Measurements from ENCODE around the gene SNAPC3.

SNAPC3 gene

GRCh38 chr9:15461056-15461455 lies 38.4 kb downstream of the SNAPC3 start:
- DNase-seq: no peak
- POLR2A ChIA-PET: interaction anchor here (1.3 kb wide), 1 partner anchor 21 kb away, joined by 3 read pairs; no protein-coding TSS in a partner anchor
- H3K4me1 ChIP-seq (ENCODE audit: control extremely low read depth in 1 of 4, control insufficient read depth in 4 of 4, insufficient read depth in 4 of 4, low read length in 3 of 4): no peaks in the 10 kb centered on the region
- no peaks in the 10 kb centered on the region for H3K27me3 ChIP-seq (replicated peaks in 2 of 5; ENCODE audit: control insufficient read depth in 4 of 5, insufficient read depth in 5 of 5, low read length in 4 of 5)
- CTCF ChIA-PET: no interaction called here
- H3K9me3 ChIP-seq (ENCODE audit: control extremely low read depth in 1 of 5, control insufficient read depth in 4 of 5, insufficient read depth in 2 of 5, low read depth in 1 of 5, low read length in 4 of 5): no peaks in the 10 kb centered on the region
- 98% methylated on average over 8 of the region's 8 CpGs for WGBS (ENCODE audit: insufficient coverage)
- H3K27ac ChIP-seq (ENCODE audit: insufficient read depth in 1 of 2, low read depth in 1 of 2, low read length in 2 of 2, poor library complexity in 1 of 2, severe bottlenecking in 2 of 2): no peak overlapping the region
- H3K36me3 ChIP-seq (ENCODE audit: control insufficient read depth in 4 of 4, insufficient read depth in 4 of 4, low read length in 3 of 4): peaks cover 27 to 86% (median 47%) of the 10 kb centered on the region in 4 experiments
- H3K4me3 ChIP-seq (ENCODE audit: control insufficient read depth in 1 of 7, extremely low read depth in 1 of 7, insufficient read depth in 4 of 7, low read depth in 2 of 7, low read length in 6 of 7): no peak overlapping the region

GRCh38 chr9:15461601-15462000 lies 38.9 kb downstream of the SNAPC3 start:
- ChIA-PET CTCF (no interaction called here), POLR2A (interaction anchor here (1.3 kb wide), 1 partner anchor 21 kb away, joined by 3 read pairs; no protein-coding TSS in a partner anchor)
- Histone ChIP-seq H3K36me3 (ENCODE audit: control insufficient read depth in 4 of 4, insufficient read depth in 4 of 4, low read length in 3 of 4) (peaks cover 28 to 86% (median 50%) of the 10 kb centered on the region in 4 experiments), H3K4me3 (ENCODE audit: control insufficient read depth in 1 of 7, extremely low read depth in 1 of 7, insufficient read depth in 4 of 7, low read depth in 2 of 7, low read length in 6 of 7) (no peak overlapping the region), H3K4me1 (ENCODE audit: control extremely low read depth in 1 of 4, control insufficient read depth in 4 of 4, insufficient read depth in 4 of 4, low read length in 3 of 4) (no peaks in the 10 kb centered on the region), H3K27ac (ENCODE audit: insufficient read depth in 1 of 2, low read depth in 1 of 2, low read length in 2 of 2, poor library complexity in 1 of 2, severe bottlenecking in 2 of 2) (no peak overlapping the region), H3K27me3 (replicated peaks in 2 of 5; ENCODE audit: control insufficient read depth in 4 of 5, insufficient read depth in 5 of 5, low read length in 4 of 5) (no peaks in the 10 kb centered on the region), H3K9me3 (ENCODE audit: control extremely low read depth in 1 of 5, control insufficient read depth in 4 of 5, insufficient read depth in 2 of 5, low read depth in 1 of 5, low read length in 4 of 5) (no peaks in the 10 kb centered on the region)
- no CpG with 5 or more reads among the region's 2 CpGs for WGBS (ENCODE audit: insufficient coverage)
- DNase-seq: no peak

GRCh38 chr9:15468145-15468544 lies 45.5 kb downstream of the SNAPC3 start:
- no peak overlapping the region for H3K27ac ChIP-seq (ENCODE audit: insufficient read depth in 1 of 2, low read depth in 1 of 2, low read length in 2 of 2, poor library complexity in 1 of 2, severe bottlenecking in 2 of 2)
- no peaks in the 10 kb centered on the region for H3K27me3 ChIP-seq (replicated peaks in 2 of 5; ENCODE audit: control insufficient read depth in 4 of 5, insufficient read depth in 5 of 5, low read length in 4 of 5)
- ChIA-PET POLR2A (no interaction called here), CTCF (interaction anchor here (1.0 to 4.4 kb wide), 5 partner anchors 11 to 139 kb away, joined by 3 to 19 read pairs (median 3); no protein-coding TSS in a partner anchor)
- no peak for DNase-seq
- no peaks in the 10 kb centered on the region for H3K4me1 ChIP-seq (ENCODE audit: control extremely low read depth in 1 of 4, control insufficient read depth in 4 of 4, insufficient read depth in 4 of 4, low read length in 3 of 4)
- H3K9me3 ChIP-seq (ENCODE audit: control extremely low read depth in 1 of 5, control insufficient read depth in 4 of 5, insufficient read depth in 2 of 5, low read depth in 1 of 5, low read length in 4 of 5): no peaks in the 10 kb centered on the region
- 93% methylated on average over 2 of the region's 3 CpGs for WGBS (ENCODE audit: insufficient coverage)
- peaks cover 33 to 80% (median 56%) of the 10 kb centered on the region in 4 experiments for H3K36me3 ChIP-seq (ENCODE audit: control insufficient read depth in 4 of 4, insufficient read depth in 4 of 4, low read length in 3 of 4)
- H3K4me3 ChIP-seq (ENCODE audit: control insufficient read depth in 1 of 7, extremely low read depth in 1 of 7, insufficient read depth in 4 of 7, low read depth in 2 of 7, low read length in 6 of 7): no peak overlapping the region

GRCh38 chr9:15469406-15469805 lies 46.7 kb downstream of the SNAPC3 start:
- ChIA-PET POLR2A (no interaction called here), CTCF (interaction anchor here (1.0 to 4.4 kb wide), 6 partner anchors 15 to 138 kb away, joined by 3 to 19 read pairs (median 4); no protein-coding TSS in a partner anchor)
- Histone ChIP-seq H3K27ac (ENCODE audit: insufficient read depth in 1 of 2, low read depth in 1 of 2, low read length in 2 of 2, poor library complexity in 1 of 2, severe bottlenecking in 2 of 2) (no peak overlapping the region), H3K4me1 (ENCODE audit: control extremely low read depth in 1 of 4, control insufficient read depth in 4 of 4, insufficient read depth in 4 of 4, low read length in 3 of 4) (no peaks in the 10 kb centered on the region), H3K4me3 (ENCODE audit: control insufficient read depth in 1 of 7, extremely low read depth in 1 of 7, insufficient read depth in 4 of 7, low read depth in 2 of 7, low read length in 6 of 7) (no peak overlapping the region), H3K27me3 (replicated peaks in 2 of 5; ENCODE audit: control insufficient read depth in 4 of 5, insufficient read depth in 5 of 5, low read length in 4 of 5) (no peaks in the 10 kb centered on the region), H3K9me3 (ENCODE audit: control extremely low read depth in 1 of 5, control insufficient read depth in 4 of 5, insufficient read depth in 2 of 5, low read depth in 1 of 5, low read length in 4 of 5) (no peaks in the 10 kb centered on the region), H3K36me3 (ENCODE audit: control insufficient read depth in 4 of 4, insufficient read depth in 4 of 4, low read length in 3 of 4) (peaks cover 27 to 78% (median 52%) of the 10 kb centered on the region in 4 experiments)
- 83% methylated on average over 1 of the region's 1 CpG for WGBS (ENCODE audit: insufficient coverage)
- peak in 2 of 3 donors; percentile 11 to 13 for DNase-seq

- Histone ChIP-seq H3K27ac (ENCODE audit: insufficient read depth in 1 of 2, low read depth in 1 of 2, low read length in 2 of 2, poor library complexity in 1 of 2, severe bottlenecking in 2 of 2) (no peak overlapping the region), H3K9me3 (ENCODE audit: control extremely low read depth in 1 of 5, control insufficient read depth in 4 of 5, insufficient read depth in 2 of 5, low read depth in 1 of 5, low read length in 4 of 5) (no peaks in the 10 kb centered on the region), H3K36me3 (ENCODE audit: control insufficient read depth in 4 of 4, insufficient read depth in 4 of 4, low read length in 3 of 4) (peaks cover 30 to 77% (median 52%) of the 10 kb centered on the region in 4 experiments), H3K27me3 (replicated peaks in 2 of 5; ENCODE audit: control insufficient read depth in 4 of 5, insufficient read depth in 5 of 5, low read length in 4 of 5) (no peaks in the 10 kb centered on the region), H3K4me3 (ENCODE audit: control insufficient read depth in 1 of 7, extremely low read depth in 1 of 7, insufficient read depth in 4 of 7, low read depth in 2 of 7, low read length in 6 of 7) (no peak overlapping the region), H3K4me1 (ENCODE audit: control extremely low read depth in 1 of 4, control insufficient read depth in 4 of 4, insufficient read depth in 4 of 4, low read length in 3 of 4) (no peaks in the 10 kb centered on the region)
- WGBS (ENCODE audit: insufficient coverage): 100% methylated on average over 1 of the region's 2 CpGs
- ChIA-PET CTCF (interaction anchor here (1.2 to 4.4 kb wide), 5 partner anchors 12 to 137 kb away, joined by 3 to 19 read pairs (median 4); no protein-coding TSS in a partner anchor), POLR2A (no interaction called here)
- no peak for DNase-seq
Observed at GRCh38 chr9:15469862-15470261, 47.2 kb downstream of the SNAPC3 start.

GRCh38 chr9:15475923-15476536 lies 53.4 kb downstream of the SNAPC3 start:
- WGBS (ENCODE audit: insufficient coverage): 95% methylated on average over 7 of the region's 8 CpGs
- Histone ChIP-seq H3K36me3 (ENCODE audit: control insufficient read depth in 4 of 4, insufficient read depth in 4 of 4, low read length in 3 of 4) (peaks cover 18 to 63% (median 51%) of the 10 kb centered on the region in 4 experiments), H3K4me3 (ENCODE audit: control insufficient read depth in 1 of 7, extremely low read depth in 1 of 7, insufficient read depth in 4 of 7, low read depth in 2 of 7, low read length in 6 of 7) (no peak overlapping the region), H3K27me3 (replicated peaks in 2 of 5; ENCODE audit: control insufficient read depth in 4 of 5, insufficient read depth in 5 of 5, low read length in 4 of 5) (no peaks in the 10 kb centered on the region), H3K27ac (ENCODE audit: insufficient read depth in 1 of 2, low read depth in 1 of 2, low read length in 2 of 2, poor library complexity in 1 of 2, severe bottlenecking in 2 of 2) (no peak overlapping the region), H3K4me1 (ENCODE audit: control extremely low read depth in 1 of 4, control insufficient read depth in 4 of 4, insufficient read depth in 4 of 4, low read length in 3 of 4) (no peaks in the 10 kb centered on the region), H3K9me3 (ENCODE audit: control extremely low read depth in 1 of 5, control insufficient read depth in 4 of 5, insufficient read depth in 2 of 5, low read depth in 1 of 5, low read length in 4 of 5) (no peaks in the 10 kb centered on the region)
- ChIA-PET CTCF (interaction anchor here (1.2 to 1.4 kb wide), 6 partner anchors 10 to 139 kb away, joined by 3 to 6 read pairs (median 3); no protein-coding TSS in a partner anchor), POLR2A (no interaction called here)
- DNase-seq: no peak

- Histone ChIP-seq H3K27ac (ENCODE audit: insufficient read depth in 1 of 2, low read depth in 1 of 2, low read length in 2 of 2, poor library complexity in 1 of 2, severe bottlenecking in 2 of 2) (no peak overlapping the region), H3K4me1 (ENCODE audit: control extremely low read depth in 1 of 4, control insufficient read depth in 4 of 4, insufficient read depth in 4 of 4, low read length in 3 of 4) (no peaks in the 10 kb centered on the region), H3K9me3 (ENCODE audit: control extremely low read depth in 1 of 5, control insufficient read depth in 4 of 5, insufficient read depth in 2 of 5, low read depth in 1 of 5, low read length in 4 of 5) (no peaks in the 10 kb centered on the region), H3K27me3 (replicated peaks in 2 of 5; ENCODE audit: control insufficient read depth in 4 of 5, insufficient read depth in 5 of 5, low read length in 4 of 5) (no peaks in the 10 kb centered on the region), H3K36me3 (ENCODE audit: control insufficient read depth in 4 of 4, insufficient read depth in 4 of 4, low read length in 3 of 4) (peaks cover 17 to 63% (median 46%) of the 10 kb centered on the region in 4 experiments), H3K4me3 (ENCODE audit: control insufficient read depth in 1 of 7, extremely low read depth in 1 of 7, insufficient read depth in 4 of 7, low read depth in 2 of 7, low read length in 6 of 7) (no peak overlapping the region)
- ChIA-PET CTCF (interaction anchor here (1.4 kb wide), 1 partner anchor 75 kb away, joined by 3 read pairs; no protein-coding TSS in a partner anchor), POLR2A (no interaction called here)
- no peak for DNase-seq
- no CpG with 5 or more reads among the region's 1 CpG for WGBS (ENCODE audit: insufficient coverage)
Observed at GRCh38 chr9:15480028-15480427, 57.4 kb downstream of the SNAPC3 start.

Measured in common myeloid progenitor, CD34-positive (primary cell).